ENCODE measurements around the gene TUBA4A.

Gene TUBA4A

GRCh38 chr2:219234331-219234730 lies 19.4 kb downstream of the TUBA4A start:
- ATAC-seq = no peak

GRCh38 chr2:219230059-219230540 lies 23.6 kb downstream of the TUBA4A start:
- ATAC-seq = peak; percentile 25
- peak; percentile 75 for DNase-seq

More at GRCh38 chr2:219234331-219234730, 19.4 kb downstream of the TUBA4A start:
- DNase-seq = no peak

- ATAC-seq (peak; percentile 99), DNase-seq (peak; percentile 97)
These were observed 24.2 kb downstream of the TUBA4A start, which contains the start of the genes ANKZF1 and ATG9A for GRCh38 chr2:219229305-219230058. ANKZF1 (plus strand) TSS chr2:219229806; CDS start chr2:219230258, 452 bp downstream. ATG9A (minus strand) TSS chr2:219229636; CDS start chr2:219228024, 1,612 bp downstream.

- no peak for ATAC-seq
- DNase-seq = no peak
These were observed 24.8 kb downstream of the TUBA4A start for GRCh38 chr2:219228911-219229304.

- DNase-seq = no peak
- ATAC-seq = no peak
These were observed 25.4 kb downstream of the TUBA4A start for GRCh38 chr2:219228041-219228910.

- DNase-seq (no peak), ATAC-seq (no peak)
These were observed 28.4 kb downstream of the TUBA4A start for GRCh38 chr2:219225350-219225749.

GRCh38 chr2:219223831-219224610 lies 29.7 kb downstream of the TUBA4A start:
- ATAC-seq (no peak), DNase-seq (no peak)

GRCh38 chr2:219221957-219222518 lies 31.7 kb downstream of the TUBA4A start:
- no peak for DNase-seq
- ATAC-seq = no peak

- no peak for DNase-seq
- no peak for ATAC-seq
These were observed 32.9 kb downstream of the TUBA4A start for GRCh38 chr2:219220652-219221402.

GRCh38 chr2:219219784-219220532 lies 33.8 kb downstream of the TUBA4A start:
- DNase-seq = no peak
- ATAC-seq = no peak

- DNase-seq = peak; percentile 90
- peak; percentile 79 for ATAC-seq
These were observed 34.7 kb downstream of the TUBA4A start, which contains the start of gene ABCB6 for GRCh38 chr2:219218732-219219701. ABCB6 (minus strand) TSS chr2:219218958; CDS start chr2:219218673, 285 bp downstream.

GRCh38 chr2:219218217-219218731 lies 35.4 kb downstream of the TUBA4A start:
- peak; percentile 49 for DNase-seq
- ATAC-seq = peak; percentile 28

GRCh38 chr2:219216535-219216915 lies 37.2 kb downstream of the TUBA4A start:
- DNase-seq = no peak
- no peak for ATAC-seq

- no peak for DNase-seq
- ATAC-seq = no peak
These were observed 37.7 kb downstream of the TUBA4A start for GRCh38 chr2:219215871-219216534.

- ATAC-seq (no peak), DNase-seq (no peak)
These were observed 38.9 kb downstream of the TUBA4A start for GRCh38 chr2:219214786-219215185.

GRCh38 chr2:219214141-219214540 lies 39.6 kb downstream of the TUBA4A start:
- no peak for ATAC-seq
- DNase-seq = no peak

- DNase-seq (no peak), ATAC-seq (no peak)
These were observed 40.1 kb downstream of the TUBA4A start for GRCh38 chr2:219213486-219214071.

- ATAC-seq = no peak
- DNase-seq = no peak
These were observed 40.7 kb downstream of the TUBA4A start for GRCh38 chr2:219213026-219213415.
